GDM1 (cell line): ENCODE data around the gene PAX5.
A peak's percentile ranks its signal among the peaks of the same experiment; 100 is the strongest.
"Not testable (repeated sequence)": the region's sequence is repeated elsewhere in the genome, so short reads cannot be mapped to it uniquely, and the experiment has no call there.

Experiments used
- DNase-seq: peaks from one replicate; lab custom pipeline; 2025; lab: John Stamatoyannopoulos, UW

The PAX5 gene

DNA sequence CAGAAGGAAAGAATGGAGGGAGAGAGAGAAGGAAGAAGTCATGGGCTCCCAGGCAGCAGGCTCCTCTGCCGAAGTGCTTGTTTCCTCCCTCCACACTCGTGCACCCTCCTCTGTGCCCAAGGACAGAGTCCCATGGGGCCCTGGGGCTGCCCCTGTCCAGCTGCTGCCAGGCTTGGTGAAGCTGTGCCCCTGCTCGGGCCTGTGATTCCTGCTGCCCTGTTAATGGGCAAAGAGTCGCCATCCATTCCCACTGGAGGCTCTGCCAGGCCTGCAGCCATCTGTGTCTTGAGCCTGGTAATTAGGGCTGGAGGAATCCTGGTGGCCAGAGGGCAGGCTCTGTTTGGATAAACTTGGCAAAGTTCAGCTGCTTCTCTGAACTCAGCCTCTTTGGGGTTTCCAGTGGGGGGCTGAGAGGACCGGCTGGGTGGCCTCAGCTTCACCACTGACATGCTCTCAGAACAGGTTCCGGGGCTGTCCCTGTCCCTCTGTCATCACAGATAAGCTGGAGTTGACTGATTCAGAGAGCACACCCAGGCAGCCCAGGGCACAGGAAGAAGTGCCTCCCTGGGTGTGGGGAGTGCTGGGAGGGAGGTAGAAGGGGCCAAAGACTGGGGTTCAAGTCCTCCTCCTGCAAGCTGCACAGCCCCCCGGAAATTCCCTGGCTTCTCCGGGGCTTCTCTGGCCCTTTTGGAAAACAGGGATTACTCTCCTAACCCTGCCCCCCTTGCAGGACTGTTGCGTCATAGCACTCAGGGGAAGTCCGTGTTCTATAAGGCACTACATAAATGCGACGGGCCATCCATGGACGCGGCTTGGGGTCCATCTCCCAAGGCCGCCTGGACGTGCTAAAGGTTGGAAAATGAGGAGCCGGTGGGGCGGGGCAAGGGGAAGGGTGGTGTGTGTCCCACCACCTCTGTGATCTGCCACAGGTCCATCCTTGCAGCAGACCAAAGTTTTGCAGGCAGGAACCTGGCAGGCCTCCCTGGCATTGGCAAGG lies 154.8 kb downstream of the PAX5 start:
- no peak for DNase-seq

GRCh38 chr9:36877239-36877638 lies 156.8 kb downstream of the PAX5 start:
- no peak for DNase-seq

- DNase-seq, result no peak
Measured at GRCh38 chr9:36876056-36876455, 158.0 kb downstream of the PAX5 start.

DNA sequence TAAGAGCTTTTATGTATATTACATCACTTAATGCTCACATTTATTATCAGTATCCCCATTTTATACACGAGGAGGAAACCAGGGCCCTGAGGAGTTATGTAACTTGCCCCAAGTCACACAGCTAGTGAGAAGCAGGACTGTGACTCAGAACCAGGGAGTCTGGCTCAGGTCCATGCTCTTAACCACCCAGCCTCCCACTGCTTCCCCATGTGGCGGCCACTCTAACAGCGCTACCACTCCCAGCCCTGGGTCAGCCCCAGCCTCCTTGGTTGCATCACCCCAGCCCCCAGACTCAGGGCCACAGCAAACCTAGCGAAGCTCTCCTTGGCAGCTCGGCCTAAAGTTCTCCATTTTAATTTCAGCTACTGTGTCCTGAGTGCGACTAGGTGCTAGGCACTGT lies 159.1 kb downstream of the PAX5 start:
- DNase-seq, result no peak

- no peak for DNase-seq
Measured at GRCh38 chr9:36874261-36874660, 159.8 kb downstream of the PAX5 start.

GRCh38 chr9:36873247-36873875 lies 160.7 kb downstream of the PAX5 start:
- DNase-seq, result peak; percentile 22

GRCh38 chr9:36872641-36873040 lies 161.4 kb downstream of the PAX5 start:
- DNase-seq, result no peak

GRCh38 chr9:36871606-36872005 lies 162.5 kb downstream of the PAX5 start:
- no peak for DNase-seq

GRCh38 chr9:36870960-36871359 lies 163.1 kb downstream of the PAX5 start:
- no peak for DNase-seq

DNA sequence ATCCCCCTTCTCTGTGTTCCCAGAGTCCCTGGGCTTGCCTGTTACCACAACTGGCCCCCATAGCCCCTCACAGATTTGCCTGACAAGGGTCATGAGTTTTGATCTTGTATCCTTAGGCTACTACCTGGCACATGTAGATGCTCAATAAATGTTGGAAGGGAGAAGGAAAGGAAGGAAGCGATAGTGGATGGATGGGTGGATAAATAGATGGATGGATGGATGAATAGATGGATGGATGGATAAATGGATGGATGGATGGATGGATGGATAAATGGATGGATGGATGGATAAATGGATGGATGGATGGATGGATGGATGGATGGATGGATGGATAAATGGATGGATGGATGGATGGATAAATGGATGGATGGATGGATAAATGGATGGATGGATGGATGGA lies 164.5 kb downstream of the PAX5 start:
- not testable (repeated sequence) for DNase-seq

- DNase-seq, result no peak
Measured at GRCh38 chr9:36868586-36869282, 165.3 kb downstream of the PAX5 start.

- no peak for DNase-seq
Measured at GRCh38 chr9:36867672-36868471, 166.2 kb downstream of the PAX5 start.

DNA sequence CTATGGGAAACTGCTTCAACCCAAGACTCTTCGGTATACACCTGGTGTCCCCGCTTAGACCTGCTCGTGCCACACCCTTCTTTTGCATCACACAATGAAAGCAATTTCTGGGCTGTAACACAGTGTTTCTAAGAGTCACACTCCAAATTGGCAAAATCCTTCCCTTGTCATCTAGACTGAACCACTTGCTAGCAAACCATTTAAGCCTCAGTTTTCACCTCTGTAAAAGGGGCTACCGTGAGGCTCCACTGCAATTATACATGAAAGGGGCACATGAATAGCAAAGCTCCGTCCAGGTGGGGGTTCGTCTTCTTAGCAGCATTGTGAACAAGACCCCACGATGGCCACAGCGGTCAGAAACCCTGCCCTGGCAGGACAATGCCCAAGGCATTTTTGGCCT lies 166.8 kb downstream of the PAX5 start:
- DNase-seq, result no peak

DNA sequence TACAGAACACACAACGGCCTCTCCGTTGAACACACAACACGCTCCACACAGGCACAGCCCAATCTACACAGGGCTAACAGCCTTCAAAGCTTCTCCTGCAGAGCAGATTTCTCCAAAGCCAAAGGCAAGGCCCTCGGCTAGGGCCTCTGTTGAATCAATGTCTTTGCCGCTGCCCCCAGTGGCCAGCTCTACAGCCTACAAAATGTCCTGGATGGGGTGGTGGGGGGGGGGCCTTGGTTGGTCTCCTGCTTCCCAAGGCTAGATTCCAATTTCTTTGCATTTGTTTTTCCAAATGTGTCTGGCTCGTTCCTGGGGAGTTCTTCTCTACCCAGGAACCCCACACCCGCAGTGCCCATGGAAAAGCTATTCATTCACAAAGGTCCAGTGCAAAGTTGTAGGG lies 167.2 kb downstream of the PAX5 start:
- no peak for DNase-seq

DNA sequence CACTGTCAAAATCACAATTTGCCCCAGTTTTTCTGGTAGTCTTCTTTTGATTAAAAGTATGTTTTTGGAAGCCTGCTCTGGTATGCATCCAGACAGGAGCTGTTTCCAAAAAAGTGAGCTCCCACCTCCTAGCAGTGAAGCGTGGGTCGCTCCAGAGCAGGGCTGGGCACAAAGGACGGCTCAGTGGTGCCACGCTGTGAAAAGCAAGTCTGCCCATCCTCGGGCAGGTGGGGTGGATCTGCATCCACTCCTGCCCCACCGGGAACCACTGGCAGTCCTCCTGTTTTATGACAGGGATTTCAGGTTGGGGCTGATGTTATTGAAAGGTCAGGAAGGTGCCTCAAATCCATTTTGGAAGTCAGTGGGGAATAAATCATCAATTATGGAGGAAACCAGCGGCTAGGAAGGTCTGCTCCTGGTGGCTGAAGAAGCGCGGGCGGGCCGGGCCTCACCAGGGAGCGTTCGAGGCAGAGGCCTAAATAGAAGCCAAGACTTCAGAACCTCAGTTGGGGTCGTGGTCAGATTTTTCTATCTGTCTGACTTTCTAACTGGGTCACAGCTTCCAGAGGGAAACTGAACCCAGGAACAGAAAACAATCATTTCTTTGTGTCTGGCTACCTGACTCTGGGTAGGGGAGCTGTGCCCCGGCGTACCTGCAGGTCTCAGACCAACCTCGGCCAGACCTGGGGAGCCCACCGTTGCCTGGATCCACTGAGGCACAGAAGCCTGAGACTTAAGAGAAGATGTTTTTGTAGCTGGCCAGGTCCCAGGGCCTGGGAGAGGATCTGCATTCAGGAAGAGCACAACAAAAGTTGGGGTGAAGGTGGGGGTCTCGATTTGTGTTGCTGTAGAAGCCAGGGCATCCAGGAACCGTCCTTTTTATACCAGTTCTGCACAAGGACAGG lies 168.1 kb downstream of the PAX5 start:
- DNase-seq, result no peak

GRCh38 chr9:36864491-36865410 lies 169.3 kb downstream of the PAX5 start:
- no peak for DNase-seq

- no peak for DNase-seq
Measured at GRCh38 chr9:36862206-36863145, 171.6 kb downstream of the PAX5 start.

- DNase-seq, result no peak
Measured at GRCh38 chr9:36861528-36862205, 172.4 kb downstream of the PAX5 start.
